Astrocyte (in vitro differentiated cells and primary cell): Measurements from ENCODE around the gene DROSHA. TPM values are rescaled to one million over a fixed set of nuclear protein-coding genes. Genes with fewer than 3 reads are reported as not detected.
A peak's percentile ranks its signal among the peaks of the same experiment; 100 is the strongest.

Source experiments
- DNase-seq: peaks from one replicate; pipeline ENCODE4 v3.0.0-alpha.2; 2010; ENCODE audit warnings: low read depth
- FAIRE-seq: peaks from 2 replicates; lab custom pipeline; 2011; peaks lifted over from hg19 to GRCh38; lab: Jason Lieb, UNC
- H2AFZ ChIP-seq: 2 replicates; pipeline ENCODE4 v1.6.0; 2012; ENCODE audit warnings: low read depth, low read length, inconsistent platforms
- H3K27ac ChIP-seq: 2 replicates; pipeline ENCODE4 v1.5.1; 2011; ENCODE audit warnings: low read depth, low read length, inconsistent platforms
- H3K27me3 ChIP-seq: 2 replicates; pipeline ENCODE4 v1.6.0; 2011; ENCODE audit warnings: low read length, inconsistent platforms; ENCODE audit not compliant: insufficient read depth
- H3K36me3 ChIP-seq: 2 replicates; pipeline ENCODE4 v1.5.1; 2011; ENCODE audit warnings: low read length, inconsistent platforms; ENCODE audit not compliant: insufficient read depth
- H3K4me1 ChIP-seq: 2 replicates; pipeline ENCODE4 v1.5.1; 2011; ENCODE audit warnings: low read length, inconsistent platforms; ENCODE audit not compliant: insufficient read depth
- H3K4me2 ChIP-seq: 2 replicates; pipeline ENCODE4 v1.6.0; 2012; ENCODE audit warnings: low read length, inconsistent platforms
- H3K4me3 ChIP-seq: 2 replicates; pipeline ENCODE4 v1.5.1; 2011; ENCODE audit warnings: low read depth, mild to moderate bottlenecking, low read length, inconsistent platforms; ENCODE audit not compliant: insufficient read depth
- H3K79me2 ChIP-seq: 2 replicates; pipeline ENCODE4 v1.6.0; 2012; ENCODE audit warnings: mild to moderate bottlenecking, low read length, inconsistent platforms; ENCODE audit not compliant: insufficient read depth
- H3K9ac ChIP-seq: 2 replicates; pipeline ENCODE4 v1.6.0; 2012; ENCODE audit warnings: mild to moderate bottlenecking, low read length, inconsistent platforms
- H3K9me3 ChIP-seq: 2 replicates; pipeline ENCODE4 v1.5.1; 2012; ENCODE audit warnings: low read depth, mild to moderate bottlenecking, low read length, inconsistent platforms; ENCODE audit not compliant: insufficient read depth
- H4K20me1 ChIP-seq: 2 replicates; pipeline ENCODE4 v1.6.0; 2012; ENCODE audit warnings: low read length, inconsistent platforms; ENCODE audit not compliant: insufficient read depth
- H3K27ac Mint-ChIP-seq: one replicate; pipeline ENCODE4 v1.8.0; 2021; ENCODE audit warnings: mild to moderate bottlenecking, mixed read lengths; ENCODE audit not compliant: unreplicated experiment
- H3K27me3 Mint-ChIP-seq: one replicate; pipeline ENCODE4 v1.8.0; 2021; ENCODE audit warnings: low read depth, mixed read lengths; ENCODE audit not compliant: unreplicated experiment
- H3K36me3 Mint-ChIP-seq: one replicate; pipeline ENCODE4 v1.8.0; 2021; ENCODE audit warnings: low read depth, mixed read lengths; ENCODE audit not compliant: unreplicated experiment
- H3K4me1 Mint-ChIP-seq: one replicate; pipeline ENCODE4 v1.8.0; 2021; ENCODE audit warnings: low read depth, mixed read lengths; ENCODE audit not compliant: unreplicated experiment
- H3K4me3 Mint-ChIP-seq: one replicate; pipeline ENCODE4 v1.8.0; 2021; ENCODE audit warnings: mild to moderate bottlenecking, moderate library complexity, mixed read lengths; ENCODE audit not compliant: unreplicated experiment
- H3K9me3 Mint-ChIP-seq: one replicate; pipeline ENCODE4 v1.8.0; 2021; ENCODE audit warnings: mild to moderate bottlenecking, mixed read lengths; ENCODE audit not compliant: unreplicated experiment
- CTCF ChIP-seq: IDR thresholded peaks from 2 replicates; pipeline ENCODE4 v1.5.1; 2011; ENCODE audit warnings: low read depth, mild to moderate bottlenecking, inconsistent platforms, low read length, moderate library complexity; ENCODE audit not compliant: insufficient read depth
- EZH2 ChIP-seq: IDR thresholded peaks from 2 replicates; pipeline ENCODE4 v1.6.1; 2012; ENCODE audit warnings: mild to moderate bottlenecking, low read length, inconsistent platforms; ENCODE audit not compliant: insufficient read depth
- total RNA-seq: library from RNA; stranded (reverse); gene quantifications from 2 replicates; pipeline ENCODE4 v1.2.1, GENCODE V29; 2021

Gene DROSHA
- total RNA-seq, 1 donor from 2014 or later: 50.6 TPM

- Mint-ChIP-seq H3K27me3 (no peaks in the 10 kb centered on the region), H3K4me3 (no peak overlapping the region), H3K4me1 (no peaks in the 10 kb centered on the region), H3K27ac (no peak overlapping the region), H3K9me3 (no peaks in the 10 kb centered on the region), H3K36me3 (peaks cover 8% of the 10 kb centered on the region)
- Histone ChIP-seq H3K4me3 (no peak overlapping the region), H2AFZ (no peak overlapping the region), H3K36me3 (peaks cover 26% of the 10 kb centered on the region), H3K9me3 (no peaks in the 10 kb centered on the region), H3K79me2 (no peaks in the 10 kb centered on the region), H4K20me1 (no peaks in the 10 kb centered on the region), H3K9ac (no peak overlapping the region), H3K27me3 (no peaks in the 10 kb centered on the region), H3K27ac (no peak overlapping the region), H3K4me2 (no peak overlapping the region), H3K4me1 (no peaks in the 10 kb centered on the region)
- FAIRE-seq (no peak), DNase-seq (no peak)
- TF ChIP-seq EZH2: no peak
- no peak for TF ChIP-seq CTCF
Observed at GRCh38 chr5:31469466-31469865, 62.4 kb downstream of the DROSHA start.

GRCh38 chr5:31465291-31465690 lies 66.6 kb downstream of the DROSHA start:
- H3K27ac Mint-ChIP-seq: no peak overlapping the region
- H3K36me3 Mint-ChIP-seq: peaks cover 23% of the 10 kb centered on the region
- FAIRE-seq (no peak), DNase-seq (no peak)
- H4K20me1 ChIP-seq: no peaks in the 10 kb centered on the region
- no peak overlapping the region for H3K9ac ChIP-seq
- peaks cover 34% of the 10 kb centered on the region for H3K36me3 ChIP-seq
- H3K4me1 ChIP-seq: no peaks in the 10 kb centered on the region
- no peak overlapping the region for H3K4me3 ChIP-seq
- no peak overlapping the region for H2AFZ ChIP-seq
- H3K4me2 ChIP-seq: no peak overlapping the region
- no peaks in the 10 kb centered on the region for H3K9me3 ChIP-seq
- H3K27me3 Mint-ChIP-seq: no peaks in the 10 kb centered on the region
- TF ChIP-seq CTCF: no peak
- no peak for TF ChIP-seq EZH2
- H3K27ac ChIP-seq: no peak overlapping the region
- no peaks in the 10 kb centered on the region for H3K79me2 ChIP-seq
- H3K4me3 Mint-ChIP-seq: no peak overlapping the region
- no peaks in the 10 kb centered on the region for H3K9me3 Mint-ChIP-seq
- no peaks in the 10 kb centered on the region for H3K4me1 Mint-ChIP-seq
- no peaks in the 10 kb centered on the region for H3K27me3 ChIP-seq

- Mint-ChIP-seq H3K4me1 (no peaks in the 10 kb centered on the region), H3K4me3 (no peak overlapping the region), H3K27ac (no peak overlapping the region), H3K36me3 (peaks cover 29% of the 10 kb centered on the region), H3K27me3 (no peaks in the 10 kb centered on the region), H3K9me3 (no peaks in the 10 kb centered on the region)
- Histone ChIP-seq H3K4me3 (no peak overlapping the region), H3K27ac (no peak overlapping the region), H3K9me3 (no peaks in the 10 kb centered on the region), H4K20me1 (no peaks in the 10 kb centered on the region), H2AFZ (no peak overlapping the region), H3K27me3 (no peaks in the 10 kb centered on the region), H3K9ac (no peak overlapping the region), H3K4me2 (no peak overlapping the region), H3K79me2 (no peaks in the 10 kb centered on the region), H3K4me1 (no peaks in the 10 kb centered on the region), H3K36me3 (peaks cover 34% of the 10 kb centered on the region)
- FAIRE-seq: no peak
- no peak for TF ChIP-seq CTCF
- TF ChIP-seq EZH2: no peak
- peak; percentile 44 for DNase-seq
Observed at GRCh38 chr5:31464081-31464480, 67.8 kb downstream of the DROSHA start.
